GM12878 (cell line): Measurements from ENCODE around the gene NFATC3. TPM values are rescaled to one million over a fixed set of nuclear protein-coding genes. Genes with fewer than 3 reads are reported as not detected.

ENCODE experiments used
- ATAC-seq: fragments of 200-7000 bp; cut with Tn5 transposase; 3 replicates; pipeline ENCODE4 v1.9.1; 2020; ENCODE audit warnings: mild to moderate bottlenecking, moderate library complexity
- BruUV-seq: library from RNA; stranded (reverse); fragments of 400-500 nt; replicated peaks from 2 replicates; lab custom pipeline; 2021; lab: Mats Ljungman, UMichigan
- CTCF ChIA-PET: fragments of 300-600 bp; sonication (Branson Sonifier 250); formaldehyde crosslinking; extraction: SDS; loops from one replicate; lab custom pipeline; 2021; ENCODE audit warnings: inconsistent platforms; lab: Yijun Ruan, JAX
- POLR2A ChIA-PET: fragments of 350-600 bp; formaldehyde crosslinking; extraction: SDS; loops from one replicate; lab custom pipeline; 2021; ENCODE audit warnings: inconsistent platforms; lab: Charles Lee
- RAD21 ChIA-PET: fragments of 300-600 bp; sonication (Branson Sonifier 250); formaldehyde crosslinking; loops from one replicate; lab custom pipeline; 2023; ENCODE audit warnings: antibody characterized with exemption; ENCODE audit not compliant: unreplicated experiment; lab: Charles Lee
- SMC1A ChIA-PET: fragments of 300-600 bp; sonication (Branson Sonifier 250); formaldehyde crosslinking; loops from one replicate; lab custom pipeline; 2023; ENCODE audit not compliant: unreplicated experiment, uncharacterized antibody; lab: Charles Lee
- DNase-seq: peaks from one replicate; pipeline ENCODE4 v3.0.0-alpha.2; 2011; ENCODE audit warnings: low read depth, low spot score
- FAIRE-seq: peaks from 3 replicates; lab custom pipeline; 2011; peaks lifted over from hg19 to GRCh38; lab: Jason Lieb, UNC
- H2AFZ ChIP-seq: 2 replicates; pipeline ENCODE4 v1.6.0; 2011; ENCODE audit warnings: low read depth, low read length, control low read depth; ENCODE audit not compliant: control insufficient read depth
- H3K27ac ChIP-seq: 2 replicates; pipeline ENCODE4 v1.5.1; 2011; ENCODE audit warnings: control low read depth; ENCODE audit not compliant: control insufficient read depth, insufficient read depth
- H3K27me3 ChIP-seq, 2 experiments: replicated peaks in 1 of 2; 2 replicates each; pipeline versions ENCODE4 v1.6.0 to v1.6.1; 2011; ENCODE audit warnings: low read length in 1 of 2; ENCODE audit not compliant: control insufficient read depth in 2 of 2, insufficient read depth in 2 of 2
- H3K36me3 ChIP-seq, 2 experiments: 2 replicates each; pipeline ENCODE4 v1.5.1; 2011; ENCODE audit warnings: low read length in 1 of 2; ENCODE audit not compliant: control insufficient read depth in 2 of 2, insufficient read depth in 2 of 2
- H3K4me1 ChIP-seq: 2 replicates; pipeline ENCODE4 v1.6.1; 2011; ENCODE audit warnings: mild to moderate bottlenecking, low read length, moderate library complexity, mixed read lengths; ENCODE audit not compliant: control insufficient read depth, insufficient read depth
- H3K4me2 ChIP-seq: 2 replicates; pipeline ENCODE4 v1.6.0; 2011; ENCODE audit warnings: control low read depth; ENCODE audit not compliant: control insufficient read depth, insufficient read depth
- H3K4me3 ChIP-seq: fragments of 200-600 bp; sonication (generic); 2 replicates; pipeline ENCODE4 v1.5.1; 2016
- H3K79me2 ChIP-seq: 2 replicates; pipeline ENCODE4 v1.6.0; 2011; ENCODE audit warnings: low read length; ENCODE audit not compliant: control insufficient read depth, insufficient read depth
- H3K9ac ChIP-seq: 2 replicates; pipeline ENCODE4 v1.8.0; 2011; ENCODE audit warnings: low read length, control low read depth, mixed read lengths; ENCODE audit not compliant: control insufficient read depth, insufficient read depth
- H3K9me3 ChIP-seq: replicated peaks from 3 replicates; pipeline ENCODE4 v1.5.1; 2011; ENCODE audit warnings: mild to moderate bottlenecking, low read length; ENCODE audit not compliant: control insufficient read depth, insufficient read depth
- H4K20me1 ChIP-seq: 2 replicates; pipeline ENCODE4 v1.6.0; 2011; ENCODE audit not compliant: control insufficient read depth, insufficient read depth
- SPI1 ChIP-seq: IDR thresholded peaks from 2 replicates; pipeline ENCODE4 v1.6.1; 2011; ENCODE audit warnings: low read depth, mild to moderate bottlenecking, low read length, moderate library complexity, borderline replicate concordance; ENCODE audit not compliant: insufficient read depth
- WGBS: methylation state at CpG from one replicate; pipeline ENCODE4 v1.1.6; 2016; ENCODE audit warnings: low lambda C conversion rate; ENCODE audit not compliant: insufficient replicate concordance, insufficient coverage; ENCODE audit errors: missing lambda C conversion rate; 5-methylcytosine and 5-hydroxymethylcytosine counted together
- in situ Hi-C: fragments of 300-500 bp; cut with MboI; formaldehyde crosslinking; loops from 9 replicates; pipeline ENCODE4 v1.14.3; 2018; ENCODE audit warnings: mixed read lengths
- intact Hi-C: fragments of 100-400 bp; cut with micrococcal nuclease; formaldehyde crosslinking; loops from one replicate; pipeline ENCODE4 v1.14.2; 2022; ENCODE audit not compliant: unreplicated experiment
- polyA plus RNA-seq, 11 experiments: library from polyadenylated mRNA; depleted of rRNA in 4 of 11; unstranded in 6 of 11; stranded (reverse) in 5 of 11; fragments of >200 nt; fragmentation: Nextera tagmentation in 4 of 11; fragmentation: Illumina TruSeq in 1 of 11; extraction: Ambion mirVana in 4 of 11; extraction: Trizol in 1 of 11; gene quantifications; 1 replicate in 1 of 11; 2 replicates in 10 of 11; pipeline versions ENCODE4 v1.2.1 to v1.2.3, GENCODE V29; 2011 to 2016; ENCODE audit warnings: inconsistent platforms in 2 of 11, missing spikeins in 2 of 11, low read depth in 1 of 11
- total RNA-seq, 4 experiments: library from RNA; depleted of rRNA in 3 of 4; stranded (reverse); fragments of >200 nt in 3 of 4; fragmentation: Illumina TruSeq in 1 of 4; extraction: Trizol in 1 of 4; gene quantifications; 2 replicates each; pipeline versions ENCODE4 v1.2.1 to v1.2.3, GENCODE V29; 2013 to 2021
- TF ChIP-seq, protein P1 (sequence below): IDR thresholded peaks from 2 replicates; pipeline ENCODE4 v1.6.1; 2012; ENCODE audit warnings: low read length, inconsistent platforms
- TF ChIP-seq, protein P2 (sequence below): fragments of 150-350 bp; IDR thresholded peaks from 2 replicates; pipeline ENCODE4 v1.6.1; 2016; ENCODE audit warnings: low read depth, low read length

NFATC3 gene
- total and polyA plus RNA-seq, 10 of the 15 experiments (the other 5 are each of a cell fraction or from before 2014, with no cell fraction given): 4.2 to 37.6 (median 24.9) TPM

DNA sequence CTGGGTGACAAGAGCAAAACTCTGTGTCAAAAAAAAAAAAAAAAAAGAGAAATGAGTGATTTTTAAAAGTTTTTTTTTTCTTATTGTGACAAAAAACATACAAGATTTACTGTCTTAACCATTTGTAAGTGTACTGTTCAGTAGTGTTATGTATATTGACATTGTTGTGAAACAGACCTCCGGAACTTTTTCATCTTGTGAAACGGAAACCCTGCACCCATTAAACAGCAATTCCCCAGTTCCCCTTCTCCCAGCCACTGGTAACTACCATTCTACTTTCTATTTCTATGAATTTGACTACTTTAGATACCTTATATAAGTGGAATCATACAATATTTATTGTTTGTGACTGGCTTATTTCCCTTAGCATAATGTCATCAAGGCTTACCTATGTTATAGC is 43.4 kb upstream of the NFATC3 start:
- H3K27ac ChIP-seq: no peak overlapping the region
- WGBS: 93% methylated on average over 2 of the region's 2 CpGs
- RAD21 ChIA-PET: no interaction called here
- TF ChIP-seq SPI1: peak; percentile 16; the same call in 1 of the 2 replicates
- TF ChIP-seq, protein P1, sequence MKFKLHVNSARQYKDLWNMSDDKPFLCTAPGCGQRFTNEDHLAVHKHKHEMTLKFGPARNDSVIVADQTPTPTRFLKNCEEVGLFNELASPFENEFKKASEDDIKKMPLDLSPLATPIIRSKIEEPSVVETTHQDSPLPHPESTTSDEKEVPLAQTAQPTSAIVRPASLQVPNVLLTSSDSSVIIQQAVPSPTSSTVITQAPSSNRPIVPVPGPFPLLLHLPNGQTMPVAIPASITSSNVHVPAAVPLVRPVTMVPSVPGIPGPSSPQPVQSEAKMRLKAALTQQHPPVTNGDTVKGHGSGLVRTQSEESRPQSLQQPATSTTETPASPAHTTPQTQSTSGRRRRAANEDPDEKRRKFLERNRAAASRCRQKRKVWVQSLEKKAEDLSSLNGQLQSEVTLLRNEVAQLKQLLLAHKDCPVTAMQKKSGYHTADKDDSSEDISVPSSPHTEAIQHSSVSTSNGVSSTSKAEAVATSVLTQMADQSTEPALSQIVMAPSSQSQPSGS: no peak
- TF ChIP-seq, protein P2, sequence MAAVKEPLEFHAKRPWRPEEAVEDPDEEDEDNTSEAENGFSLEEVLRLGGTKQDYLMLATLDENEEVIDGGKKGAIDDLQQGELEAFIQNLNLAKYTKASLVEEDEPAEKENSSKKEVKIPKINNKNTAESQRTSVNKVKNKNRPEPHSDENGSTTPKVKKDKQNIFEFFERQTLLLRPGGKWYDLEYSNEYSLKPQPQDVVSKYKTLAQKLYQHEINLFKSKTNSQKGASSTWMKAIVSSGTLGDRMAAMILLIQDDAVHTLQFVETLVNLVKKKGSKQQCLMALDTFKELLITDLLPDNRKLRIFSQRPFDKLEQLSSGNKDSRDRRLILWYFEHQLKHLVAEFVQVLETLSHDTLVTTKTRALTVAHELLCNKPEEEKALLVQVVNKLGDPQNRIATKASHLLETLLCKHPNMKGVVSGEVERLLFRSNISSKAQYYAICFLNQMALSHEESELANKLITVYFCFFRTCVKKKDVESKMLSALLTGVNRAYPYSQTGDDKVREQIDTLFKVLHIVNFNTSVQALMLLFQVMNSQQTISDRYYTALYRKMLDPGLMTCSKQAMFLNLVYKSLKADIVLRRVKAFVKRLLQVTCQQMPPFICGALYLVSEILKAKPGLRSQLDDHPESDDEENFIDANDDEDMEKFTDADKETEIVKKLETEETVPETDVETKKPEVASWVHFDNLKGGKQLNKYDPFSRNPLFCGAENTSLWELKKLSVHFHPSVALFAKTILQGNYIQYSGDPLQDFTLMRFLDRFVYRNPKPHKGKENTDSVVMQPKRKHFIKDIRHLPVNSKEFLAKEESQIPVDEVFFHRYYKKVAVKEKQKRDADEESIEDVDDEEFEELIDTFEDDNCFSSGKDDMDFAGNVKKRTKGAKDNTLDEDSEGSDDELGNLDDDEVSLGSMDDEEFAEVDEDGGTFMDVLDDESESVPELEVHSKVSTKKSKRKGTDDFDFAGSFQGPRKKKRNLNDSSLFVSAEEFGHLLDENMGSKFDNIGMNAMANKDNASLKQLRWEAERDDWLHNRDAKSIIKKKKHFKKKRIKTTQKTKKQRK: no peak
- TF ChIP-seq, all 136 proteins: peak for 1
- ChIA-PET SMC1A (interaction anchor here (1.1 to 2.1 kb wide), 4 partner anchors 10 to 157 kb away, joined by 3 to 11 read pairs (median 8); partner anchors contain the start of gene NRN1L), POLR2A (interaction anchor here (0.7 kb wide), 1 partner anchor 234 kb away, joined by 4 read pairs; no protein-coding TSS in a partner anchor), CTCF (interaction anchor here (0.7 to 3.0 kb wide), 15 partner anchors 9 to 226 kb away, joined by 3 to 27 read pairs (median 9); partner anchors contain the start of genes LCAT, NUTF2, PSMB10 and SLC12A4)
- Histone ChIP-seq H3K36me3 (peaks cover 0 to 1% of the 10 kb centered on the region in 2 experiments; a peak in 2 of 4 replicates), H2AFZ (no peak overlapping the region), H3K27me3 (no peaks in the 10 kb centered on the region), H3K9ac (no peak overlapping the region), H3K4me1 (peaks cover 17% of the 10 kb centered on the region), H4K20me1 (no peaks in the 10 kb centered on the region), H3K9me3 (no peaks in the 10 kb centered on the region), H3K79me2 (no peaks in the 10 kb centered on the region; the same call in 1 of the 2 replicates), H3K4me2 (no peak overlapping the region), H3K4me3 (no peak overlapping the region)
- BruUV-seq: no TSS peak
- FAIRE-seq: no peak
- DNase-seq: no peak
- in situ Hi-C loops: loop anchor here (5.0 kb wide), 2 partner anchors 164 to 224 kb away; no protein-coding TSS in a partner anchor
- ATAC-seq: no peak
- intact Hi-C loops: loop anchor here (2.0 to 5.0 kb wide), 3 partner anchors 73 to 159 kb away; partner anchors contain the start of genes PSMB10 and SLC12A4
